Pulmonary artery endothelial cell (primary cell): ENCODE results near the gene C1orf52. TPM values are rescaled to one million over a fixed set of nuclear protein-coding genes. Genes with fewer than 3 reads are reported as not detected.
A peak's percentile ranks its signal among the peaks of the same experiment; 100 is the strongest.

ENCODE experiments used
- DNase-seq: peaks from one replicate; pipeline ENCODE4 v3.0.0-alpha.2; 2011; ENCODE audit warnings: low read depth, low spot score
- total RNA-seq: library from RNA; depleted of rRNA; stranded (reverse); fragments of >200 nt; gene quantifications from 2 replicates; pipeline ENCODE4 v1.2.3, GENCODE V29; 2014

Gene C1orf52
- 16.2 and 24.4 TPM in 2 replicates for total RNA-seq

DNA sequence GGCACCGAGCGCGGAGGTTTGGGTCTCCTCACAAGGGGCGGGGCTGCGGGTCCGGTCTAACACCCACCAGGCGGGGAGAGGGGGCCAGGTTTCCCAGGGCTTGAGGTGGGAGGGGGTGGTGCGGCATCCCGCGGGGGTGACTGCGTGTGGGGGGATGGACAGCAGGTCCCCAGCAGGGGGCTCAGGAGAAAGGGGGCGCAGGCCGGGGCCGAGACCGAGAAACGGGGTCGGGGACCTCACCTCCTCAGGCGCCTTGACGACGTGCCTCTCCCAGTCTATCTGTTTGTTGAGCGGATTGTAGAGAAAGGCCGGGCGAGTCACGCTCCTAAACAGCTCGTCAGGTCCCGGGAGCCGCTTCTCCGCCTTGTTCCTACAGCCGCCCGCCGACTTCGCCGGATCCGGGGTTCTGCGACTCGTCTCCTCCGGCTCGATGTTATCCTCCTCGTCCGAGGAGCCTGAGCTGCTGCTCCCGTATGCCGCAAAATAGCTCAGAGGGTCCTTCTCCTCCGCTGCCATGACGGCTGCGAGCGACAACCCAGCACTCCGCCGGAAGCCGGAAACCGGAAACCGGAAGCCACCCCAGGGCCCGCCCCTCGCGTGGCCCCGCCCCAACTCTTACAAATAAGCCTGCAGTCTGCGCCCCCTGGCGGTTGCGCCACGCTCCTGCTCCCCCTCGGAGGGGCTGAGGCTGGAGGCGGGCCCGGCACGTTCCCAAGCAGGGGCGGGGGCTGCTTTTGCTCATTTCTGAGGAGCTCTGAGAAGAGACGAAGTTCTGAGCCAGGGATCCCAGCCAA, at the start of gene C1orf52:
C1orf52 (minus strand) TSS at position 545 of the 794 bp plus-strand sequence; CDS start at position 516, 29 bp downstream.
- peak; percentile 72 for DNase-seq

DNA sequence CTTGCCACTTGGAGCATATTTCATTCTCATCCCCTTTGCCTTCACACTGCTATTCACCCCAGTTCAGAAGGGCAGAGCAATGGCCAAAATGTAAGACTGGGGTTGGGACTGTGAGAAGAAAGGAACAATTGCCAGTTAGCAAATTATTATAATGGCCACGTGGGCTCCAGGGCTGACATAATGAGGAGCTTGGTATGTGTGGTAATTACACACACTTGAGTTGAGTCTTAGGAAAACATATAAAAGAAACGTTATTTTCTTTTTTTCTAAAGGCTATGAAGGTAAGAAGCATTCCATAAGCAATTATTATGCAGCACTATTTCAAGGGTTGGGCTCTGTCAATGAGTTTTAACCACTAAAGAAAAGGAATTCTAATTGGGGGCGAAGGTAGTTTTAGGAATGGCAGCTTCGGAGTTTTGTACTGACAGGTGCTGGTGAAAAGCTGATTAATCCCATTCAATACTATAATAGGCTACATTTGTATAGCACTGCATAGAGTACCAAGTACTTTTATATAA, 49.4 kb upstream of the C1orf52 start:
- no peak for DNase-seq

DNA sequence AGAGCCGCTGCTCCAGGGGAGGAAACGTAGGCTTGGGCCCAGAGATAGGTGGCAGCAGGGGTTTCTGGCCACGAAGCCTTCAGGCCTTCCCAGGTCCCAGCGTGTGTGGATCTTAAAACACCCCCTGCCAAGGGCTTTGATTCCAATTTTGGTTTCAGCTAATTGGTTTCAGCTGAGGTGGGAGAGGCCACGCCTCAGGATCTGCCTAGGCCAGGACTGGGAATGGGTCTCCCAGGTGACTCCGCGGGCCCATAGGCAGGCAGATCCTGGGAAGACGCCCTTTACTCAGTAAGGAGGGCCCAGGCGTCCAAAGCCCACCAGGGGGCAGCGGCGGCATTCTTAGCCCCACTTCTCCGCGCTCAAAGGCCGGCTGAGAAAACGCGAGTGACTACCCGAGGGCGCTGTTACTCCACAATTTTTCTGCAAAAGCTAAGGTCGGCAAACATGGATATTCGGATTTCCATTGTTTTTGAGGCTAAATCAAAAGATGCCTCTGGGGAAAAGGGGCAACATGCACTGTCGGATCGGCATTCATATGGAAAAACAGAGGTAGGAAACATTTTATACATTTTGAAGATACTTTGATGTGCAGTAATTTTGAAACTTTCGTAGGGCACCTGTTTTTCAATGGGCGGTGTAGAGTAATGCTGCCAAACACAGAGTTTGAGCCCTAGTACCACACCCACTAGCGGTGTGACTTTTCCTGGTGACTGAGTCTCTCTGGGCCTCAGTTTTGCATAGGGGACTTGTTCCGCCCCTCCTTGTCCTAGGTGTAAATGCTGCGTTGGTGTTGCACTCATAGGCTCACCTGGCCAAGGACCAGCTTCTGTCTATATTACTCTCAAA, 48.7 kb upstream of the C1orf52 start:
- peak; percentile 76 for DNase-seq

DNA sequence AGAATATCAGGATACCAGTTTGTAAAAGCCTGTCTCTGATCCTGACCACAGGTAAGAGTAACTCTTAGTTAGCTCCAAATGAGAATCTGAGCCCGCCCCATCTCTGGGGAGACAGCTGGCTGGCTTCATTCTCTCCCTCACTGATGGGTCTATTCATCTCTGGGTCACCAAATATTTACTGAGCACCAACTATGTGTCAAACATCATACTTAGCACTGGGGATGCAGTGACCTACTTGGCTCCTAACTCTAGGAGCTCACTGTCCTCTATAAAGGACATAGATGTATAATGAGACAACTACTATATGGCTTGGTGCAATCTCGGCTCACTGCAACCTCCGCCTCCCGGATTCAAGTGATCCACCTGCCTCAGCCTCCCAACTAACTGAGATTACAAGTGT, 46.8 kb upstream of the C1orf52 start:
- no peak for DNase-seq

DNA sequence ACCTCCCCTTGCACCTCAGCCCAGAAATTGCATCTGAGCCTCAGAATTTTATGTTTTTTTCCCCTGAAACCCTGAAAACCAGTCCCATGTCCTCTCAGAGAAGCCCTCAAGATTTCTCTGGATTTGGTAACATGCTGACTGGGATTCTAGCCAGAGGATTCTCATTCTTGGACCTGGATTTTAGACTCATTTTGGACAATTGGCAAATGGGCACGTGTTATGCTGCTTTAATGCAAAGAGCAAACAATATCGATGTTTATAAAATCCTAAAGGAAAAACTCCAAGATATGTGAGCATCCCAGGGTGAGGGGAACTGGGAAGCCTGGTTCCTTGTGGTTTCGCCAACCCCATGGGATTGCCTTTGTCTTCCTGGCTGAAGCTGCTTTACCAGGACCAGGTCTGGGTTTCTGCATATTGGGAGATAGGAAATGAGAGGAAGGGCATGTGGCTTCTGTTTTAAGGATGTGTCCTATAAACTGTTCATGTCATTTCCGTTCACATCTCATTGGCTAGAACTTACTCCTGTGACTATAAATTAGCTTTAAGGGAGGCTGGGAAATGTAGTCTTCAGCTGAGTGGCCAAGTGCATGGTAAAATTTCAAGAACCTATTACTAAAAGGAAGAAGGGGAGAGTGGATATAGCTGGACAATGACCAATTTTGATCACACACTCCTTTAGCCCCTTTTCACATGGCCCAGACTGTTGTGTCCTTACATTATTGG, 44.1 kb upstream of the C1orf52 start:
- no peak for DNase-seq

DNA sequence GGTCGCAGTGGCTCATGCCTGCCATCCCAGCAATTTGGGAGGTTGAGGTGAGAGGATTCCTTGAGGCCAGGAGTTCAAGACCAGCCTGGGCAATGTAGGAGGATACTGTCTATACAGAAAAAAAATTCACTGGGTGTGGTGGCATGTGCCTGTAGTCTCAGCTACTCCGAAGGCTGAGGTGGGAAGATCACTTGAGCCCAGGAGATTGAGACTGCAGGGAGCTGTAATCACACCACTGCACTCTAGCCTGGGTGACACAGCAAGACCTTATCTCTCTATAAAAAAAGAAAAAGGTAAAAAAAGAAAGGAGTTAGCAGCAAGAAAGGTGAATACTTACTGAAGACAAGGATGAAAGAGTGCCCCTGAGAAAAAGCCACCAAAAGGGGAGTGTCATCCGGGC, 40.7 kb upstream of the C1orf52 start:
- DNase-seq: no peak

DNA sequence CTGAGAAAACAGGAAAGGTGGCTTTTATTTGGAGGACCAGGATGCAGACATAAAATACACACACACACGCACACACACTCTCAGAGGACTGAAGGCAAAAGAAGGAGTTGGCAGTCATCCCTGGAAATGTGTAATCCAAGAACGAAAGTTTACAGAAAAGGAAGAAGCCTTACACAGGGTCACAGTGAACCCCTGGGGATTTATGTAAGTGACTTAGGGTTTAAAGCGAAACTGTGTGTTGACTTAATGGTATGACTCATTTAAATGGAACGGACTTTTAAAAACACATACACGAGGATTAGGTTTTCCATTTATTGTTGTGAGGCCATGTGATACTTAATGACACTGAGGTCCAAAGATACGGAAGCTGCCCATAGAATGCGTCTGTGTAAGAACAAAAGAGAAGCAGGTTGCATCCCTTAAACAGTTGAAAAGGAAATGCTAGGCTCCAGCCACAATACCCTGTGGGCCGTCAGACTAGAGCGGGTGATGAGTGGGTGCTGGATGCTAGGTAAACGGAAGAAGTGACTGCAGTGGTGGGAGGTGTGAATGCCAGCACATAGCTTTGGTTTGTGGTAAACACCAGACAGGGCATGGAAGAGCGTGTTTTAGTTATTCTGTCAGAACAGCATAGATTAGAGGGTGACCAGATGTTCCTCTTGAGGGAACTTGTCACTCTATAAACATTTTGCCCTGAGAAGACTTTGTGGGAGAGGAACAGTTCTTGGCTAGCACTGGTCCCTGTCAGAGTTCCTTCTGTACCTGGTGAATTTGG, 38.6 kb upstream of the C1orf52 start:
- peak; percentile 100 for DNase-seq

DNA sequence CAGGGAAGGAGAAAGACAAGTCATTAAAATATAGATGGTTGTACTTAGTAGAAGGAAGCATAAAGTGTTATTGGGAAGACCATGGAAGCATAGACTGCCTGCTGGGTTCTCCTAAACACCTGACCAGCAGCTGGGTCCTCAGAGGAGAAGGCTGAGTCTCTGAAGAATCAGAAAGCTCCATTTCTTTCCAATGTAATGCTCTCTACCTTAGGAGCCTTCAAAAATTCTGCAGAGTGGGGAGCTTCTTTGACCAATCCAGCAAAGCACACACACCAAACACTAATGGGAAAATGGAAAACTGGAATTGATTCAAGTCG, 38.0 kb upstream of the C1orf52 start:
- no peak for DNase-seq

DNA sequence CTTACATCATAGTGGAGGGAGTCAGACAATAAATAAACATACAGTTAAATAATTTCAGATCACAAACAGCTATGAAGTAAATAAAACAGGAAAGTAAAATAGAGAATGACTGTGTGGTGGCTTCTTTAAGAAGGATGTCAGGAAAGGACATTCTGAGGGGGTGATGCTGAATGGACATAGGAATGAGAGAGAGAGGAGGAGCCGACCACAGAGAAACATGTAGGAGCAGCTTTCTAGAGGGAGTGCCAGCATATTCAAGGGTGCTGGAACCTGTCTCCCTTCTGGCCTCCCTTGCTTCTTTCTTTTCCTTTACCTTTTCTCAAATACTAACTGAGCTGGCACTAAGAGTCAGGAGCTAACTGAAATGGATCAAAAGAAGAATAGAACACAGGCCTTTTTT, 37.5 kb upstream of the C1orf52 start:
- no peak for DNase-seq

DNA sequence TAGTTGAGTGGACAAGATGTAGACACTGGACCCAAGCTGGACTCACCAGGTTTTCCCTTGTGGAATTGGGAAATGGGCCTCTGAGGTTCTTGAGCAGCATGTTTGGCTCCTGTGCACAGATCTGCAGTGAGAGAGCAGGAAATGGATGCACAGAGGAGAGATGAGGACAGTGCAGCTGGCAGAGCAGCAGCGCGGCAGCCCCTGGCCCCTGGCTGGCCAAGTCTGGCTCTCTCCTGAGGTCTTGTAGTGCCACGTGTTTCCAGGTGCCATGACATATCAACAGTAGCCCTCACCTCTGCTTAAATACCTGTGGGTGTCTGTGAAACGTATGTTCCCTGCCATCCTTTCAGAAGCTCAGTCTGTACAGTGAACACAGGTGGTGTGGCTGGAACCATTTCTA, 36.2 kb upstream of the C1orf52 start:
- no peak for DNase-seq

DNA sequence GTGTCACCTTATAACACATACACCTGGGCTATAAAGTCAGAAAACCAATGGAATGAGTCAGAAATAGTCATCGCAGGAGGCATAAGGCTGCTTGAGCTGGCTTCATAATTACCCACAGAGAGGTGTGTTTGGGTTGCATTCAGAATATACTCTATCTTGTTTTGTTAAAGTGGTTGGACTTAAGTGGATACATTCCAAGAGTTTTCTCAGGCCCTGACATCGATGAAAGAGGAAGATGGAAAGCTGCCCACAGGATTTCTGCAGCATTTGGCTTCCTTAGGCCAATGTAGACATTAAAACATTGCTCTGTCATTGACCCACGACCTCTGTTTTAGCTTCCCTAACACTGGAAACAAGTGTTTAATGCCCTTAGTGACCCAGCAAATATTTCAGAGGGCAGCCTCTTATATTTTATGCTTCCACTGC, 35.6 kb upstream of the C1orf52 start:
- peak; percentile 81 for DNase-seq

DNA sequence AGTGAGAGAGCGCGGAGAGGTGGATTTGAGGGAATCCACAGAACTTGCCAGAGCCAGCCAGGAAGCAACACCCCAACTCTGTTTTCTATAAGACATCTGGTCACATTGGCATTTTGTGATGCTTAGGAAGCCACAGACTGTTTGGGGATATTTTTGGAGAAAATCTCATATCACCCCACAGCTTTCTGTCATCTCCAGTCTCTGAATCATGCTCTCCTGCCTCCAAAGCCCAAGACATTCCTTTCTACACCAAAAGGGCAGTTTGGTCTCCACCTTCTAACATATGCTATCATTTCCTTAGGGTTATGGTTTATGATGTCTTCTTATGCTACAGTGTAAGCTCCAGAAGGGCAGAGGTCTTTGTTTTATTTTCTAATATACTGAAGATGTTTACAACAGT, 31.4 kb upstream of the C1orf52 start:
- DNase-seq: no peak

DNA sequence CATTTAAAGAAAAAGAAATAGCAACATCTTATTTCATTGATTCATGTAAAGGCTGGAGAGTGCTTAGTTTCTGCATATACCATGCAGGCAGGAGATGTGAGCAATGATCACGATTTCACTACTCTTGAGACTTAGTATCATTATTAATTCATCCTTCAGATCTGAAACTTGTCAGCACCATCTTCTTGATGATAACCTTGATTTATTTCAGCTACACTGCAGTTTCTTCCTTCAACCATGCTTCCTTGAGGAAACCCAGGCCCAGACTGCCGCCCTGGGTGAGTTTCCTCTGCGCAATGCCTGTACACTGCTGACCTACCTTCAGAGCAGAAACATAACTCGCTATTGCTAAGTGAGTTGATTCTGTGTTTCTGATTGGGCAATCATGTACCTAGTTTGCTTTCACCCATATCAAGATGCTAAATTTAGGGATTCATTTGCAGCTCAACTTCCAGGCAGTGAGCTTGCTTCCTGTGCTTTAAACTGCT, 30.4 kb upstream of the C1orf52 start:
- DNase-seq: no peak

DNA sequence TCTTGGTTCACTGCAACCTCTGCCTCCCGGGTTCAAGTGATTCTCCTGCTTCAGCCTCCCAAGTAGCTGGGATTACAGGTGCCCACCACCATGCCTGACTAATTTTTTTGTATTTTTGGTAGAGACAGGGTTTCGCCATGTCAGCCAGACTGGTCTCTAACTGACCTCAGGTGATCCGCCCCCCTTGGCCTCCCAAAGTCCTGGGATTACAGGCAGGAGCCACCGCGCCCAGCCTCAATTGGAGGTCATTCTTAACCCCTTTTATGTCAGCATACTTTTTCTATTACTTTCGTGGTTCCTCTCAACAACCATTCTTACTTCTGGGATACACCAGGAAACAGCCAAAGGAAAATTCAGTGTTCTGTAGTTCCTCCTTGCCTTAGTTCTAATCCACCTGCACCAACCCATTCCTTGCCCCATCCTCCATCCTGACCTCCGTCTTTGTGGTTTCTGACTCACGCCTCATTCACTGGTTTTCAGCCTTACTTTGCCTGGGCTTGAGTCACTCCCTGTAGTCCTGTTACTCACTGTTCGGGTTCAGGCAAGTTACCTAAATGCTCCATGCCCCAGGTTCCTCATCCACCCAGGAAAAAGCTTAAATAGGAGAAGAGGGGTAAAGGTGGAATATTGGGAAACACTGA, 29.9 kb upstream of the C1orf52 start:
- no peak for DNase-seq

DNA sequence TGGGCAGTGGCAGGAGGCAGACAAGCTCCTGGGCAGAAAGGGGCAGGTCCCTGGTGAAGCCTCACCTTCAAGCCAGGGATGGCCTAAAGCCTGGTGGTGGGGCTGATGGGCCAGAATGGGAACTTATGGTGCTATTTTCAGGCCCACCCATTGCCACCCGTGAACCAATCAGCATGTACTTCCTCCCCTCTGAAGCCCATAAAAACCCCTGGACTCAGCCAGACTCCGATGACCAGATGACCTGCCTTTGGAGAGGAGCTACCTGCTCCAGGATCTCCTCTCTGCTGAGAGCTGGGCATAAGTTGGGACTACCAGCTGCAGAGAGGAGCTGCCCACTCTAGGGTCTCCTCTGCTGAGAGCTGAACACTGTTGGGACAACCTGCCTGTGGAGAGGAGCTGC, 24.7 kb upstream of the C1orf52 start:
- DNase-seq: no peak

DNA sequence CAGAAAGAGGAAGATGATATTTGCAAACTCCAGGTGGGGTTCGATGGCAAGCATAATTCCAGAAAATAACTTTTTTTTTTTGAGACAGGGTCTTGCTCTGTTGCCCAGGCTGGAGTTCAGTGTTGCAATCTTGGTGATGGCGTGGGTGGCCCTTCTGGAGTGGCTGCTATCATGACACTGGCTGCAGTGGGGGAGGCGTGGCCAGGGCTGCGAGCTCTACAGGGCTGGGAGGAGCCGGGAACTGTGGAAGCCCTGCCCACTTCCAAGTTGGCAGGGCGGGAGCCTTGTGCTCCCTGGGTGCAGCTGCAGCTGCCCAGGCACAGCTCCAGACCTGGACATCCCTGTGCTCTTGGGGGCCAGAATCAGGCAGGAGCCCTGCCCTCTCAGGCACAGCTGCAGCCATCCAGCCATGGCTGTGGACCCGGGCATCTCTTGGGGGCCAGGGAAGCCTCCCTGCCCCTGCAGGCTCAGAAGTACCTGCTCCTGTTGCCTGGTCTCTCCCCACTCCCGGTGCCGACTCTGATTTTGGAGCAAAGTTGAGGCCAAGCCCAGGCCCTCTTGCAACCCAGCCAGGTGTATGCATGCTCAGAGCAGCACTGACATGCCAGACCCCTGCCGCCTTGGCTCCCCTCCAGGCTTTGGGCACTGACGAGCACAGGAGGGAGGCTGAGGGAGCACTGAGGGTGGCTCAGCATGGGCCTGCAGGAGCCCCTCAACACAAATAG, 24.2 kb upstream of the C1orf52 start:
- no peak for DNase-seq

DNA sequence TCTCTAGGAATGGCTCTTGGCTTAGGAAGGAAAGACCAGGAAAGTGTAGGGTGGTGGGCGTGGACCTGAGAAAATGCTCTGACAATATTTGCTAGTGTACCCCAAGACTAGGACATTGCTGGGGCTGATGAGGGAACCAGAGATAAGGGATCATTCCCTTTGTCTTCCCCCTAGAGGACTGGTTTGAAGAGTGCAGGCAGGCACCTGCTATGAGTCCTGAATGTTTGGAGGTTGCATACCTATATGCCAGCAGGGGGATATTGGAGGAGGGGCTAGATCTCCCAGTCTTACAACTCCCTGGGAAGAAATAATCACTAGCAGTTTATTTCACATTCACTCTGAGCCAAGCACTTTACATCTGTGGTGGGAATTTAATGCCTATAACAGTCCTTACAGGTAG, 23.0 kb upstream of the C1orf52 start:
- DNase-seq: no peak

DNA sequence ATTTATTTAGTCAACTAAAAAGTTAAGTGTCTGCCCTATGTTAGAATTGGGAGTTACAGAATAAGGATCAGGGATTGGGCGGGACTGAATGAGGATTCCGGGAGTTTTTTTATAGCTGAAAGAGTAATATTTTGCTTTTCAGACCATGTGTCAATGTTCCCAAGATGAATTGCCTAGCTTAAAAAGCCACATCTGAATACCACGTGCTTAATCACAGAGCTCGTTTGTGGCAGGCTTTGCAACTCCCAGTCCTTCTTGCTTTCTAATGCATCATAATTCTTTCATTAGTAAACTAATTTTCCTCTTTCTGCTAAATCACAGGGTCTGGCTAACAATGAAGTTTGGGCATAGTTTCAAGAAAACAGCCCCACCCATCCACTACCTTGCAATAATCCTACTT, 21.2 kb upstream of the C1orf52 start:
- DNase-seq: no peak

DNA sequence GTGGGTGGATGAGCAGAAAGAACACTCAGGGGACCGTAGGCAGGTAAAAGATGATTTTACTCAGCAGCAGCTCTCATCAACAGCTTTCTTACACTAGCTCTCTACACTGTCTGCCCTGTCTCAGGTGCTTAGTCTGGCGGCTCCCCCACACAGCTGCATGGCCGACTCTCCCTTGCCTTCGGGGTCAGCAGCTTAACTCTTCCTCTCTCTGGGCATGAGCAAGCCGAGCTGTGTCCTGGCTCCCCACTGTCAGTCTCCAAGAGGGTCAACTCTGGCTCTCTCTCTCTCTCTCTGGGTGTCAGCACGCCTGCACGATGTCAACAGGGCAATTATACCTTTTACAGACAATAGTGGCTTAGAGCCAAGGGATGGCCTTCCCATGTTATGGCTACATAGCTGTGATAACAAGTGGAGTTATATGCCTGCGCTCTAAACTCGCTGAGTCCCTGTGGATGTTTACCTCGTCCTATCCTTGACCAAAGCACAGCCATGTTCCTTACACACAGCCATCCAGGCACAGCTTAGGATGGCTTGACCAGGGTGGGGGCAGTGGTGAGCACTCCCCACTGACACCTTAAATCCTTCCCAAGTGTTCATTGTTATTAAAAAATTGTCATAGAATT, 20.1 kb upstream of the C1orf52 start:
- DNase-seq: no peak
